Hippocampal formation (tissue), 2 donors: ENCODE results near the gene BACH2.
A peak's percentile ranks its signal among the peaks of the same experiment; 100 is the strongest.

ENCODE experiments used
- DNase-seq, 2 donors: peaks; one replicate each; lab custom pipeline; 2025; lab: John Stamatoyannopoulos, UW

Gene BACH2

GRCh38 chr6:89966913-89967312 lies 329.7 kb downstream of the BACH2 start:
- no peak for DNase-seq

GRCh38 chr6:89966228-89966544 lies 330.5 kb downstream of the BACH2 start:
- no peak for DNase-seq

- DNase-seq: no peak
These were observed 331.0 kb downstream of the BACH2 start for GRCh38 chr6:89965441-89966227.

- no peak for DNase-seq
These were observed 333.3 kb downstream of the BACH2 start for GRCh38 chr6:89963391-89963790.

- DNase-seq: no peak
These were observed 335.2 kb downstream of the BACH2 start for GRCh38 chr6:89961481-89961880.

- DNase-seq: no peak
These were observed 336.8 kb downstream of the BACH2 start for GRCh38 chr6:89959883-89960282.

- DNase-seq: no peak
These were observed 340.5 kb downstream of the BACH2 start for GRCh38 chr6:89956182-89956581.

GRCh38 chr6:89955364-89955763 lies 341.3 kb downstream of the BACH2 start:
- DNase-seq: no peak

GRCh38 chr6:89954721-89955148 lies 341.9 kb downstream of the BACH2 start:
- no peak for DNase-seq

- no peak for DNase-seq
These were observed 344.0 kb downstream of the BACH2 start for GRCh38 chr6:89952686-89953085.

- DNase-seq: no peak
These were observed 344.5 kb downstream of the BACH2 start for GRCh38 chr6:89952105-89952671.

- DNase-seq: peak; percentile 37 to 52
These were observed 345.0 kb downstream of the BACH2 start for GRCh38 chr6:89951574-89952104.

GRCh38 chr6:89950879-89951391 lies 345.7 kb downstream of the BACH2 start:
- no peak for DNase-seq

- DNase-seq: no peak
These were observed 346.2 kb downstream of the BACH2 start for GRCh38 chr6:89950446-89950845.

- no peak for DNase-seq
These were observed 347.8 kb downstream of the BACH2 start for GRCh38 chr6:89948876-89949275.

GRCh38 chr6:89944826-89945407 lies 351.7 kb downstream of the BACH2 start:
- no peak for DNase-seq

- DNase-seq: no peak
These were observed 352.4 kb downstream of the BACH2 start for GRCh38 chr6:89944181-89944755.

GRCh38 chr6:89942601-89943000 lies 354.0 kb downstream of the BACH2 start:
- DNase-seq: no peak

- no peak for DNase-seq
These were observed 354.7 kb downstream of the BACH2 start for GRCh38 chr6:89941763-89942497.

GRCh38 chr6:89941031-89941762 lies 355.4 kb downstream of the BACH2 start:
- peak; percentile 47 to 65 for DNase-seq
